ENCODE results near the gene NSMCE4A. TPM values are rescaled to one million over a fixed set of nuclear protein-coding genes. Genes with fewer than 3 reads are reported as not detected.

Gene NSMCE4A
- total and polyA plus RNA-seq, 2 donors (not counting 1 experiment from before 2014, with no cell fraction given): 89.7 to 92.4 TPM

- ChIA-PET CTCF (no interaction called here), POLR2A (no interaction called here)
These were observed 3.5 kb upstream of the NSMCE4A start for GRCh38 chr10:121978511-121978910.

GRCh38 chr10:121976607-121977006 lies 1.6 kb upstream of the NSMCE4A start:
- ATAC-seq (ENCODE audit: low read depth): no peak

More at GRCh38 chr10:121978511-121978910, 3.5 kb upstream of the NSMCE4A start:
- Histone ChIP-seq H3K4me2 (replicated peaks; ENCODE audit: low read depth, low read length, poor library complexity, severe bottlenecking) (no peak overlapping the region), H3K4me1 (ENCODE audit: control insufficient read depth in 2 of 2, insufficient read depth in 2 of 2, low read length in 2 of 2) (peaks cover 7 to 14% of the 10 kb centered on the region in 2 donors), H2AFZ (ENCODE audit: insufficient read depth, low read depth, low read length, poor library complexity, severe bottlenecking) (no peak overlapping the region), H3K27ac (ENCODE audit: low read length in 2 of 2) (no peak overlapping the region), H3K9ac (ENCODE audit: low read length) (no peak overlapping the region), H4K20me1 (ENCODE audit: control insufficient read depth, insufficient read depth, low read length, poor library complexity, severe bottlenecking) (peaks cover 4% of the 10 kb centered on the region), H3K27me3 (replicated peaks in 1 of 4; ENCODE audit: control extremely low read depth in 1 of 4, control insufficient read depth in 3 of 4, insufficient read depth in 4 of 4, low read length in 3 of 4) (no peaks in the 10 kb centered on the region), H3K36me3 (replicated peaks in 1 of 2; ENCODE audit: control extremely low read depth in 1 of 2, control insufficient read depth in 1 of 2, extremely low read depth in 1 of 2, insufficient read depth in 2 of 2, low read length in 1 of 2) (no peaks in the 10 kb centered on the region), H3K4me3 (ENCODE audit: control extremely low read depth in 1 of 5, extremely low read depth in 1 of 5, insufficient read depth in 1 of 5, low read depth in 2 of 5, low read length in 4 of 5) (no peak overlapping the region), H3K79me2 (ENCODE audit: control insufficient read depth, insufficient read depth, low read length) (peaks cover 10% of the 10 kb centered on the region), H3K9me3 (ENCODE audit: control extremely low read depth in 1 of 3, control insufficient read depth in 2 of 3, insufficient read depth in 1 of 3, low read length in 2 of 3) (peaks cover 0 to 3% (median under 1%) of the 10 kb centered on the region in 3 donors)
- WGBS (ENCODE audit: insufficient coverage): over 99% methylated on average over 19 of the region's 26 CpGs
- DNase-seq (no peak), ATAC-seq (ENCODE audit: low read depth) (no peak)
- peaks cover under 1% of the 10 kb centered on the region for H3K9me3 Mint-ChIP-seq (ENCODE audit: insufficient read depth)
- peaks cover 9% of the 10 kb centered on the region for H3K4me1 Mint-ChIP-seq
- H3K27ac Mint-ChIP-seq: no peak overlapping the region
- H3K27me3 Mint-ChIP-seq: no peaks in the 10 kb centered on the region
- no peak overlapping the region for H3K4me3 Mint-ChIP-seq
- TF ChIP-seq CTCF (IDR thresholded peaks at IDR 0.05) (no peak), EZH2 (IDR thresholded peaks at IDR 0.05; ENCODE audit: borderline replicate concordance, insufficient read depth, low read depth, low read length, poor library complexity, severe bottlenecking) (no peak)
- intact Hi-C loops (cut with micrococcal nuclease): no loop called here

More at GRCh38 chr10:121976607-121977006, 1.6 kb upstream of the NSMCE4A start:
- Mint-ChIP-seq H3K9me3 (ENCODE audit: insufficient read depth) (no peaks in the 10 kb centered on the region), H3K27me3 (no peaks in the 10 kb centered on the region), H3K27ac (no peak overlapping the region), H3K4me1 (peaks cover 20% of the 10 kb centered on the region), H3K4me3 (peak overlapping the region; percentile 53)
- POLR2A ChIA-PET: interaction anchor here (2.0 kb wide), 1 partner anchor 49 kb away, joined by 7 read pairs; the partner anchor contains the start of gene ATE1
- H3K79me2 ChIP-seq (ENCODE audit: control insufficient read depth, insufficient read depth, low read length): peaks cover 26% of the 10 kb centered on the region
- no peaks in the 10 kb centered on the region for H3K27me3 ChIP-seq (replicated peaks in 1 of 4; ENCODE audit: control extremely low read depth in 1 of 4, control insufficient read depth in 3 of 4, insufficient read depth in 4 of 4, low read length in 3 of 4)
- H3K4me3 ChIP-seq (ENCODE audit: control extremely low read depth in 1 of 5, extremely low read depth in 1 of 5, insufficient read depth in 1 of 5, low read depth in 2 of 5, low read length in 4 of 5): no peak overlapping the region
- TF ChIP-seq EZH2 (IDR thresholded peaks at IDR 0.05; ENCODE audit: borderline replicate concordance, insufficient read depth, low read depth, low read length, poor library complexity, severe bottlenecking) (no peak), CTCF (IDR thresholded peaks at IDR 0.05) (no peak)
- H3K4me1 ChIP-seq (ENCODE audit: control insufficient read depth in 2 of 2, insufficient read depth in 2 of 2, low read length in 2 of 2): peaks cover 11 to 17% of the 10 kb centered on the region in 2 donors
- H3K4me2 ChIP-seq (replicated peaks; ENCODE audit: low read depth, low read length, poor library complexity, severe bottlenecking): no peak overlapping the region
- no peak overlapping the region for H3K27ac ChIP-seq (ENCODE audit: low read length in 2 of 2)
- peaks cover 0 to 2% of the 10 kb centered on the region in 2 experiments for H3K36me3 ChIP-seq (replicated peaks in 1 of 2; ENCODE audit: control extremely low read depth in 1 of 2, control insufficient read depth in 1 of 2, extremely low read depth in 1 of 2, insufficient read depth in 2 of 2, low read length in 1 of 2)
- 98% methylated on average over 5 of the region's 6 CpGs for WGBS (ENCODE audit: insufficient coverage)
- peaks cover 21% of the 10 kb centered on the region for H4K20me1 ChIP-seq (ENCODE audit: control insufficient read depth, insufficient read depth, low read length, poor library complexity, severe bottlenecking)
- CTCF ChIA-PET: no interaction called here
- intact Hi-C loops (cut with micrococcal nuclease): no loop called here
- H3K9me3 ChIP-seq (ENCODE audit: control extremely low read depth in 1 of 3, control insufficient read depth in 2 of 3, insufficient read depth in 1 of 3, low read length in 2 of 3): peaks cover 0 to 2% (median 0%) of the 10 kb centered on the region in 3 donors
- DNase-seq: no peak
- H2AFZ ChIP-seq (ENCODE audit: insufficient read depth, low read depth, low read length, poor library complexity, severe bottlenecking): no peak overlapping the region
- H3K9ac ChIP-seq (ENCODE audit: low read length): no peak overlapping the region

All from B cell (primary cell).